IMR-90 (cell line): ENCODE data around the gene TMC7. TPM values are rescaled to one million over a fixed set of nuclear protein-coding genes. Genes with fewer than 3 reads are reported as not detected.
A peak's percentile ranks its signal among the peaks of the same experiment; 100 is the strongest.

Experiments used
- ATAC-seq: fragments of 200-7000 bp; cut with Tn5 transposase; 2 replicates; pipeline ENCODE4 v1.9.1; 2020; ENCODE audit warnings: low read depth, mild to moderate bottlenecking, moderate library complexity
- BruUV-seq: library from RNA; stranded (reverse); fragments of 400-500 nt; replicated peaks from 2 replicates; lab custom pipeline; 2021; lab: Mats Ljungman, UMichigan
- CTCF ChIA-PET: fragments of 300-600 bp; formaldehyde crosslinking; extraction: SDS; loops from one replicate; lab custom pipeline; 2021; ENCODE audit warnings: antibody characterized with exemption; lab: Yijun Ruan, JAX
- POLR2A ChIA-PET: fragments of 300-600 bp; sonication (Branson Sonifier 250); formaldehyde crosslinking; loops from one replicate; lab custom pipeline; 2022; ENCODE audit warnings: antibody characterized with exemption; ENCODE audit not compliant: unreplicated experiment; lab: Charles Lee
- DNase-seq: peaks from one replicate; pipeline ENCODE4 v3.0.0; 2013
- H2AFZ ChIP-seq: replicated peaks from 2 replicates; pipeline ENCODE3; 2013; ENCODE audit warnings: low read length, mild to moderate bottlenecking; ENCODE audit not compliant: poor library complexity
- H2AK5ac ChIP-seq: 2 replicates; pipeline ENCODE4 v1.6.1; 2013; ENCODE audit warnings: low read depth, low read length, inconsistent platforms
- H2AK9ac ChIP-seq: replicated peaks from 2 replicates; pipeline ENCODE3; 2013; ENCODE audit warnings: mild to moderate bottlenecking, low read depth, low read length, moderate library complexity; ENCODE audit not compliant: poor library complexity
- H2BK120ac ChIP-seq: 2 replicates; pipeline ENCODE4 v1.6.1; 2013; ENCODE audit warnings: low read depth, low read length, inconsistent platforms
- H2BK15ac ChIP-seq: 3 replicates; pipeline ENCODE4 v1.6.1; 2013; ENCODE audit warnings: low read depth, low read length, inconsistent platforms
- H2BK20ac ChIP-seq: 2 replicates; pipeline ENCODE4 v1.6.1; 2013; ENCODE audit warnings: low read depth, mild to moderate bottlenecking, inconsistent platforms, low read length, moderate library complexity
- H2BK5ac ChIP-seq: 2 replicates; pipeline ENCODE4 v1.6.1; 2013; ENCODE audit warnings: mild to moderate bottlenecking, low read depth, low read length, inconsistent platforms; ENCODE audit not compliant: poor library complexity, severe bottlenecking
- H3K14ac ChIP-seq: replicated peaks from 2 replicates; pipeline ENCODE4 v1.6.1; 2013; ENCODE audit warnings: low read depth, low read length, inconsistent platforms
- H3K18ac ChIP-seq: 2 replicates; pipeline ENCODE4 v1.6.1; 2013; ENCODE audit warnings: low read depth, low read length, control low read depth
- H3K23ac ChIP-seq: 2 replicates; pipeline ENCODE4 v1.6.1; 2013; ENCODE audit warnings: low read depth, low read length, inconsistent platforms
- H3K27ac ChIP-seq: 2 replicates; pipeline ENCODE4 v1.5.1; 2013; ENCODE audit warnings: mild to moderate bottlenecking, control low read depth, low read length; ENCODE audit not compliant: insufficient read depth
- H3K27me3 ChIP-seq: 2 replicates; pipeline ENCODE4 v1.6.1; 2013; ENCODE audit warnings: low read length; ENCODE audit not compliant: control insufficient read depth, insufficient read depth
- H3K36me3 ChIP-seq: 2 replicates; pipeline ENCODE4 v1.6.1; 2013; ENCODE audit warnings: low read length, mixed read lengths; ENCODE audit not compliant: control insufficient read depth, insufficient read depth
- H3K4ac ChIP-seq: 2 replicates; pipeline ENCODE4 v1.6.1; 2013; ENCODE audit warnings: low read depth, low read length, inconsistent platforms
- H3K4me1 ChIP-seq: 2 replicates; pipeline ENCODE4 v1.6.1; 2013; ENCODE audit warnings: low read length, mixed read lengths; ENCODE audit not compliant: control insufficient read depth, insufficient read depth
- H3K4me2 ChIP-seq: 2 replicates; pipeline ENCODE4 v1.6.1; 2013; ENCODE audit warnings: low read depth, mild to moderate bottlenecking, control low read depth, low read length, moderate library complexity
- H3K4me3 ChIP-seq: 2 replicates; pipeline ENCODE4 v1.5.1; 2013; ENCODE audit warnings: low read depth, mild to moderate bottlenecking, control low read depth, low read length, moderate library complexity; ENCODE audit not compliant: insufficient read depth
- H3K56ac ChIP-seq: 2 replicates; pipeline ENCODE4 v1.6.1; 2013; ENCODE audit warnings: low read length, inconsistent platforms; ENCODE audit not compliant: insufficient read depth; ENCODE audit errors: extremely low read depth
- H3K79me1 ChIP-seq, 2 experiments: 2 replicates each; pipeline ENCODE4 v1.6.1; 2013; ENCODE audit warnings: low read length in 2 of 2, inconsistent platforms in 1 of 2, low read depth in 1 of 2
- H3K9ac ChIP-seq: 2 replicates; pipeline ENCODE4 v1.6.1; 2013; ENCODE audit warnings: low read depth, low read length, control low read depth
- H3K9me1 ChIP-seq: 2 replicates; pipeline ENCODE4 v1.6.1; 2013; ENCODE audit warnings: low read length, inconsistent platforms; ENCODE audit not compliant: insufficient read depth
- H3K9me3 ChIP-seq: 2 replicates; pipeline ENCODE4 v1.6.1; 2013; ENCODE audit warnings: low read length; ENCODE audit not compliant: control insufficient read depth, insufficient read depth
- H4K20me1 ChIP-seq: 2 replicates; pipeline ENCODE4 v1.6.1; 2013; ENCODE audit warnings: low read length, inconsistent platforms; ENCODE audit not compliant: insufficient read depth
- H4K5ac ChIP-seq: 2 replicates; pipeline ENCODE4 v1.6.1; 2013; ENCODE audit warnings: mild to moderate bottlenecking, low read depth, low read length, control low read depth
- H4K8ac ChIP-seq, 2 experiments: 2 replicates each; pipeline ENCODE4 v1.6.1; 2013; ENCODE audit warnings: low read depth in 2 of 2, low read length in 2 of 2, control low read depth in 1 of 2, inconsistent platforms in 1 of 2
- H4K91ac ChIP-seq: 2 replicates; pipeline ENCODE4 v1.6.1; 2013; ENCODE audit warnings: low read depth, low read length, inconsistent platforms; ENCODE audit not compliant: insufficient read depth
- BHLHE40 ChIP-seq: fragments of 150-350 bp; IDR thresholded peaks from 2 replicates; pipeline ENCODE4 v1.6.1; 2016; ENCODE audit warnings: mild to moderate bottlenecking, low read depth, low read length
- CEBPB ChIP-seq: IDR thresholded peaks from 2 replicates; pipeline ENCODE4 v1.6.1; 2012; ENCODE audit warnings: low read depth, low read length, improper control_type of control experiment
- CHD1 ChIP-seq: IDR thresholded peaks from 2 replicates; pipeline ENCODE4 v1.6.1; 2012; ENCODE audit warnings: low read depth, low read length, improper control_type of control experiment
- FOS ChIP-seq: fragments of 150-350 bp; IDR thresholded peaks from 2 replicates; pipeline ENCODE4 v1.6.1; 2016; ENCODE audit warnings: low read depth, low read length
- MAFK ChIP-seq: IDR thresholded peaks from 2 replicates; pipeline ENCODE4 v1.6.1; 2012; ENCODE audit warnings: low read depth, low read length, improper control_type of control experiment
- MXI1 ChIP-seq: IDR thresholded peaks from 2 replicates; pipeline ENCODE4 v1.6.1; 2012; ENCODE audit warnings: low read depth, mild to moderate bottlenecking, low read length, moderate library complexity, borderline replicate concordance
- NFE2L2 ChIP-seq: fragments of 150-350 bp; IDR thresholded peaks from 2 replicates; pipeline ENCODE4 v1.6.1; 2016; ENCODE audit warnings: low read depth, mild to moderate bottlenecking, low read length
- POLR2A ChIP-seq: IDR thresholded peaks from 2 replicates; pipeline ENCODE4 v1.6.1; 2012; ENCODE audit warnings: mild to moderate bottlenecking, low read depth, low read length
- RAD21 ChIP-seq: IDR thresholded peaks from 2 replicates; pipeline ENCODE4 v1.6.1; 2012; ENCODE audit warnings: low read length, improper control_type of control experiment
- RCOR1 ChIP-seq: IDR thresholded peaks from 2 replicates; pipeline ENCODE4 v1.6.1; 2012; ENCODE audit warnings: mild to moderate bottlenecking, low read length, improper control_type of control experiment; ENCODE audit not compliant: insufficient replicate concordance
- RFX5 ChIP-seq: IDR thresholded peaks from 2 replicates; pipeline ENCODE4 v1.8.0; 2012; ENCODE audit warnings: low read depth, mild to moderate bottlenecking, low read length, moderate library complexity
- SMC3 ChIP-seq: fragments of 150-350 bp; IDR thresholded peaks from 2 replicates; pipeline ENCODE4 v1.6.1; 2016; ENCODE audit warnings: low read depth, mild to moderate bottlenecking, antibody characterized with exemption, low read length, moderate library complexity
- WGBS, 2 experiments: methylation state at CpG; one replicate each; pipeline versions ENCODE4 v1.1.5 to v1.1.7; 2013; ENCODE audit warnings: missing lambda C conversion rate in 2 of 2; ENCODE audit not compliant: insufficient read length in 1 of 2; ENCODE audit errors: extremely low coverage in 2 of 2; 5-methylcytosine and 5-hydroxymethylcytosine counted together
- dilution Hi-C: fragments of 300-500 bp; cut with HindIII; formaldehyde crosslinking; loops from one replicate; pipeline ENCODE4 v1.14.3; 2018; ENCODE audit warnings: low sequenced_read_pairs; ENCODE audit not compliant: unreplicated experiment
- in situ Hi-C: fragments of 300-500 bp; cut with MboI; formaldehyde crosslinking; loops from 3 replicates; pipeline ENCODE4 v1.14.3; 2019; ENCODE audit warnings: low sequenced_read_pairs, inconsistent platforms, mixed read lengths
- intact Hi-C: fragments of 100-400 bp; cut with micrococcal nuclease; formaldehyde crosslinking; loops from 2 replicates; pipeline ENCODE4 v1.10.0; 2022
- polyA plus RNA-seq, 3 experiments: library from polyadenylated mRNA; depleted of rRNA; stranded (reverse); fragments of >200 nt; gene quantifications; 2 replicates each; pipeline ENCODE4 v1.2.3, GENCODE V29; 2012; ENCODE audit warnings: low replicate concordance in 1 of 3
- total RNA-seq: library from RNA; depleted of rRNA; stranded (reverse); fragments of >200 nt; gene quantifications from 2 replicates; pipeline ENCODE4 v1.2.3, GENCODE V29; 2012
- TF ChIP-seq, protein P1 (sequence below): conservative IDR thresholded peaks from 2 replicates; pipeline ENCODE4 v1.5.1; 2012; ENCODE audit warnings: mild to moderate bottlenecking, low read depth, low read length, improper control_type of control experiment
- TF ChIP-seq, protein P2 (sequence below): fragments of 150-350 bp; IDR thresholded peaks from 2 replicates; pipeline ENCODE4 v1.6.1; 2016; ENCODE audit warnings: low read depth, mild to moderate bottlenecking, low read length, moderate library complexity, borderline replicate concordance

Gene TMC7
- total and polyA plus RNA-seq, 2 of the 4 experiments (the other 2 are of a cell fraction): 0.27 to 0.36 TPM

DNA sequence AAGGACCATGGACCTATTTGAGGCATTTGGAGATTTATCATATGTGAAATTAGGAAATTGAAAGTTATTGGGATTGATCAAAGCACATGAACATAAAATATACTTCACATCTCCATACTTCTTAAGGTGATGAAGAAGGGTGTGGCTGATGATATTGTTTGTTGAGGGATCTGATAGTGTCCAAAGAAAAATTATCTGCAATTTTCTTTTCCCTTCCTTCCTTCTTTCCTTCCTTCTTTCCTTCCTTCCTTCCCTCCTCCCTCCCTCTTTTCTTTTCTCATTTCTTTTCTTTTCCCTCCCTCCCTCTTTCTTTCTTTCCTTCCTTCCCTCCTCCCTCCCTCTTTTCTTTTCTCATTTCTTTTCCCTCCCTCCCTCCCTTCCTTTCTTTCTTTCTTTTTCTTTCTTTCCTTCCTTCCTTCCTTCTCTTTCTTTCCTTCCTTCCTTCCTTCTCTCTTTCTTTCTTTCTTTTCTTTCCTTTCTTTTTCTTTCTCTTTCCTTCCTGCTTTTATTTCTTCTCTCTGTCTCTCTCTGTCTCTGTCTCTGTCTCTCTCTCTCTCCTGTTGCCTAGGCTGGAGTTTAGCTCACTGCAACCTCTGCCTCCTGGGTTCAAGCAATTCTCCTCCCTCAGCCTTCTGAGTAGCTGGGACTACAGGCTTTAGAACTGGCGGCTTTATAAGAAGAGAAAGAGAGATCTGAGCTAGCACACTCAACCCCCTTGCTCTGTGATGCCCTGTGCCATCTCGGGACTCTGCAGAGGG lies 109.1 kb downstream of the TMC7 start:
- H3K4me1 ChIP-seq: peaks cover 4% of the 10 kb centered on the region; the same call in 1 of the 2 replicates
- no peak overlapping the region for H4K8ac ChIP-seq
- H2BK20ac ChIP-seq: peak overlapping the region; percentile 57
- H2BK5ac ChIP-seq: no peak overlapping the region
- ChIA-PET POLR2A (no interaction called here), CTCF (interaction anchor here (1.0 kb wide), 1 partner anchor 23 kb away, joined by 3 read pairs; no protein-coding TSS in a partner anchor)
- peak overlapping the region; percentile 33; the same call in 1 of the 2 replicates for H3K14ac ChIP-seq
- H3K4me3 ChIP-seq: no peak overlapping the region
- H3K27me3 ChIP-seq: no peaks in the 10 kb centered on the region
- H3K36me3 ChIP-seq: no peaks in the 10 kb centered on the region
- no CpG with 5 or more reads among the region's 2 CpGs for WGBS, 2 experiments
- no peak overlapping the region for H3K56ac ChIP-seq
- no peak overlapping the region for H3K9ac ChIP-seq
- peaks cover 2% of the 10 kb centered on the region for H3K9me1 ChIP-seq
- H4K20me1 ChIP-seq: no peaks in the 10 kb centered on the region
- dilution Hi-C loops (no loop called here), in situ Hi-C loops (no loop called here), intact Hi-C loops (loop anchor here (2.0 kb wide), 1 partner anchor 14 kb away; no protein-coding TSS in a partner anchor)
- H2AK5ac ChIP-seq: peak overlapping the region; percentile 38; the same call in 1 of the 2 replicates
- no peak overlapping the region for H2AFZ ChIP-seq
- H2AK9ac ChIP-seq: no peak overlapping the region
- no peak overlapping the region for H3K4me2 ChIP-seq
- H2BK120ac ChIP-seq: peak overlapping the region; percentile 47
- no peak for DNase-seq
- no peak overlapping the region for H3K18ac ChIP-seq
- TF ChIP-seq RCOR1 (no peak), CHD1 (no peak), RAD21 (no peak), NFE2L2 (no peak), RFX5 (no peak), CEBPB (no peak), POLR2A (no peak), FOS (no peak), SMC3 (no peak), BHLHE40 (no peak), MAFK (no peak), MXI1 (no peak)
- TF ChIP-seq, protein P1, sequence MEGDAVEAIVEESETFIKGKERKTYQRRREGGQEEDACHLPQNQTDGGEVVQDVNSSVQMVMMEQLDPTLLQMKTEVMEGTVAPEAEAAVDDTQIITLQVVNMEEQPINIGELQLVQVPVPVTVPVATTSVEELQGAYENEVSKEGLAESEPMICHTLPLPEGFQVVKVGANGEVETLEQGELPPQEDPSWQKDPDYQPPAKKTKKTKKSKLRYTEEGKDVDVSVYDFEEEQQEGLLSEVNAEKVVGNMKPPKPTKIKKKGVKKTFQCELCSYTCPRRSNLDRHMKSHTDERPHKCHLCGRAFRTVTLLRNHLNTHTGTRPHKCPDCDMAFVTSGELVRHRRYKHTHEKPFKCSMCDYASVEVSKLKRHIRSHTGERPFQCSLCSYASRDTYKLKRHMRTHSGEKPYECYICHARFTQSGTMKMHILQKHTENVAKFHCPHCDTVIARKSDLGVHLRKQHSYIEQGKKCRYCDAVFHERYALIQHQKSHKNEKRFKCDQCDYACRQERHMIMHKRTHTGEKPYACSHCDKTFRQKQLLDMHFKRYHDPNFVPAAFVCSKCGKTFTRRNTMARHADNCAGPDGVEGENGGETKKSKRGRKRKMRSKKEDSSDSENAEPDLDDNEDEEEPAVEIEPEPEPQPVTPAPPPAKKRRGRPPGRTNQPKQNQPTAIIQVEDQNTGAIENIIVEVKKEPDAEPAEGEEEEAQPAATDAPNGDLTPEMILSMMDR: no peak
- TF ChIP-seq, protein P2, sequence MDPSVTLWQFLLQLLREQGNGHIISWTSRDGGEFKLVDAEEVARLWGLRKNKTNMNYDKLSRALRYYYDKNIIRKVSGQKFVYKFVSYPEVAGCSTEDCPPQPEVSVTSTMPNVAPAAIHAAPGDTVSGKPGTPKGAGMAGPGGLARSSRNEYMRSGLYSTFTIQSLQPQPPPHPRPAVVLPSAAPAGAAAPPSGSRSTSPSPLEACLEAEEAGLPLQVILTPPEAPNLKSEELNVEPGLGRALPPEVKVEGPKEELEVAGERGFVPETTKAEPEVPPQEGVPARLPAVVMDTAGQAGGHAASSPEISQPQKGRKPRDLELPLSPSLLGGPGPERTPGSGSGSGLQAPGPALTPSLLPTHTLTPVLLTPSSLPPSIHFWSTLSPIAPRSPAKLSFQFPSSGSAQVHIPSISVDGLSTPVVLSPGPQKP: no peak
- H3K23ac ChIP-seq: no peak overlapping the region
- peak overlapping the region; percentile 34; the same call in 1 of the 2 replicates for H3K4ac ChIP-seq
- no peak overlapping the region for H3K27ac ChIP-seq
- BruUV-seq: no TSS peak
- no peak overlapping the region for H4K5ac ChIP-seq
- no peak for ATAC-seq
- H3K9me3 ChIP-seq: peaks cover under 1% of the 10 kb centered on the region; the same call in 1 of the 2 replicates
- no peaks in the 10 kb centered on the region for H3K79me1 ChIP-seq
- no peak overlapping the region for H4K91ac ChIP-seq
- H2BK15ac ChIP-seq: no peak overlapping the region
